GM19240 (cell line): Measurements from ENCODE around the gene DDHD1.
"Not testable (repeated sequence)": the region's sequence is repeated elsewhere in the genome, so short reads cannot be mapped to it uniquely, and the experiment has no call there.

ENCODE experiments used
- DNase-seq: peaks from one replicate; pipeline ENCODE4 v3.0.0; 2011; ENCODE audit warnings: low spot score; ENCODE audit not compliant: insufficient read length

The DDHD1 gene

DNA sequence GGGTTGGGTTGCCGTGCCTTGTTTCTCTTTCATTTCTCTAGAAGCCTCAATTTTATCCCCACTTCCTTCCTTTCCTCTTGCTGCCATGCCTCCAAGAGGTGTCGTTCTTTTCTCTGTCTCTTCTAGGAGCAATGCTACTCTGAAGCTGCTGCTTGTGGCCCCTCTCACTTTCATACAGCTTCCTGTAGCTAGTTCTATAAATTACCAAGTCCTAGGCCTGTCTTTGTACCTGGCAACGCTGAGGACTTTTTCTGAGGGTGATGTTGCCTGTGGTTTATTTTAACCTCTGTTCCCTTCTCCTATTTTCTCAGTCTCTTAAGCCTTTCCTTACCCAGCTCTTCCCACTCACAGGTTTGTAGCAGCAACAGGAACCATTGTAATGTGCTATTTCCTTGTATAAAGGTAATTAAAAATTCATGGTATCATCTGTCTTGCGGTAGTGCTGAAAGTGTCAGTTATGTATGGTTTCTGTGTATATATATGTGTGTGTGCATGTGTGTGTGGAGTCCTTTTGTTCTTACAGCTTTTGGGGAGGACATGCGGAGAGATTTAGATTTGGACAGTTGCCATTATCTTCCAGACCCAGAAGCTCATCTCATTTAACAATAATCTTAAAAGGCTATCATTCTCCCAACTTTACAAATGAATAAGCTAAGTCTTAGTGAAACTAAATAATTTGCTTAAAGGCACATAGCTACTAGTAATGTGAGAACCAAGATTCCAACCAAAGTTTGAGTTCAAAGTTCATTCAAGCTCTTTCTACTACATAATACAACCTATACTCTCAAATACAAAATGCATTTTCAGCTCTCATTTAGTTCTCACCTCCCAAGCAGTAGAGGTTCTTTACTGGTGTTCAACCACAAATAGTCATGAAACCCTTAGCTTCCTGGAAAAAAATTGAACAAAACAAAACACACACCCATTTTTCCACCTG lies 43.8 kb downstream of the DDHD1 start:
- DNase-seq: peak; percentile 19

DNA sequence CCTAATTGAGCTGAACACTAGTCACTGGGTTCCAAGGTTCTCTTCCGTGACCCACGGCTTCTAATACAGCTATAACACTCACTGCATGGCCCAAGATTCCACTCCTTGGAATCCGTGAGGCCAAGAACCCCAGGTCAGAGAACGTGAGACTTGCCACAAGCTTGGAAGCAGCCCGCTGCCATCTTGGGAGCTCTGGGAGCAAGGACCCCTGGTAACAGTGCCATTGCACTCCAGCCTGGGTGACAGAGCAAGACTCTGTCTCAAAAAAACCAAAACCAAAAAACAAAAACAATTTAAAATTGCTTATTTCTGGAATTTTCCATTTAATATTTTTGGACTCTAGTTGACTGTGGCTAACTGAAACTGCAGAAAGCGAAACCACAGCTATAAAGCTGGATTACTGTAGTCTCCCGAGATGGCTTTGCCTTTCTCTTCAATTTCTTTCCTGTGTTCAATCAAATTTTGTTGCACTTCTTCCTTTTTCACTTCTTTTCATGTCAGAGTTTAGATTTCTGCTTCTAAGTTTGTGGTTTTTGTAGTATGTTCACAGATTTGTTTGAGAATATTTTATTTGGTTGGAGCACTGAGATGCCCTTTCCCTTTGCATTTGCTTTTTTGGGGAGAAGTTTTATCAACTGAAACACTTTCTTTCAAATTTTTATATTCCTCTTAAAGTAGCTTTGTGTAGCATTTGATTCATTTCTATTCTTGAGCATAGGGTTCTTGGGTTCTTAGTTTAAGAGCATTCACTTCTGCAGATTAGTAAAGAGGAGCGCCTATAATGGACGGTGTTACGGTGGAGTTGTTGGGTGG lies 44.6 kb downstream of the DDHD1 start:
- no peak for DNase-seq

DNA sequence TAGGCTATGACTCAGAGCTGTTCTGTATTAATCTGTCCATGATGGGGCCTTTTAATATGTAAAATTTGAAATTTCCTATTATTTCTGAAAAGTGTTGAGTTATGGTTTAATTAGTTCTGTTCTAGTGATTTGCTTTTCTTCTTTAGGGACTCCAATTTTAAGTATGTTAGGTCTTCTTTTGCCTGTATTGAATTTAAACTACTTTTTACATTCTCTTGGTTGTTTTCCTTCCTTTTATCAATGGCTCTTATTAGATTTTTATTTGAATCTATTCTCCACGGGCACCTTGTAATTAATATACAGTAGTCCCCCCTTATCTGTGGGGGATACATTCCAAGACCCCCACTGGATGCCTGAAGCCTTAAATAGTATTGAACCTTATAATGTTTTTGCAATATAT lies 46.4 kb downstream of the DDHD1 start:
- no peak for DNase-seq

DNA sequence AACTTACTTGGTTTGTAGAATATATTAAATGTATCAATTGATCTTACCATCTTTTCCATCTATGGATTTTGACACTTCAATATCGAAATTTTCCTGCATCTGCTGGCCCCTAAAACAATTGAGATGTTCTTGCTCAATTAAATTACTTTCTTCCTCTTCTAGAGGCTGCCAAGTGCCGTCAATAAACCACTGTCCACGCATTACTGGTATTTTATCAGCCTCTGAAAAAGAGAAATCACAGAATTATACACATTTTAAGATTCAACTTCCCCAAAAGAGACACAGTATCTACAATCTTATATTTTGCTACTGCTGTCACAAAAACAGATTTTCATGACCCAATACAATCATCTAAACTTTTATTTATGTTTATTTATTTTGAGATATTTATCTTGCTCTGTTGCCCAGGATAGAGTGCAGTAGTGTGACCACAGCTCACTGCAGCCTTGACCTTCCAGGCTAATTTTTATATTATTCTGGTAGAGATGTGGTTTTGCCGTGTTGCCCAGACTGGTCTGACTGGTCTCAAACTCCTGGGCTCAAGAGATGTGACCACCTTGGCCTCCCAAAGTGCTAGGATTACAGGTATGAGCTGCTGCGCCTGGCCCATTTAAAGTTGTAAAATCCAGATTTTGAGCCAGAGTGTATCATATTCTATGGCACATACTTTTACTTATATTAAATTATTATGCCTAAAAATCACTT lies 49.3 kb downstream of the DDHD1 start:
- no peak for DNase-seq

DNA sequence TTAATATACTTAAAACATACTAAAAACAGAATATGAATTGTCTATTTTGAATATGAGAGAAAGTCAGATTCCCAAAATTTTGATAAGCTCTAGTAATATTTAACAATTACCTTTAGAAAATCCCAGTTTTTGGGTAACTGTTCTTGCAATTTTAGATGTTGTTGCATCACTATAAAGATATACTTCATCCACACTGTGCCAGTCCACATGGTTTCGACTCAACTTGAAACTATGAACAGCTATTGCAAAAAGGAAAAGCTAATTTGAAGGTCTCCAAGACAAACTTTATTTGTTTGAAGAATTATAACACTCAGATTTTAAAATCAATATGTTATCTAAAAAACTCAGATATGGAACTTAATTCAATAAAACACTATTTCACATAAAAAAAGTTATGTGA lies 59.9 kb downstream of the DDHD1 start:
- DNase-seq: no peak

DNA sequence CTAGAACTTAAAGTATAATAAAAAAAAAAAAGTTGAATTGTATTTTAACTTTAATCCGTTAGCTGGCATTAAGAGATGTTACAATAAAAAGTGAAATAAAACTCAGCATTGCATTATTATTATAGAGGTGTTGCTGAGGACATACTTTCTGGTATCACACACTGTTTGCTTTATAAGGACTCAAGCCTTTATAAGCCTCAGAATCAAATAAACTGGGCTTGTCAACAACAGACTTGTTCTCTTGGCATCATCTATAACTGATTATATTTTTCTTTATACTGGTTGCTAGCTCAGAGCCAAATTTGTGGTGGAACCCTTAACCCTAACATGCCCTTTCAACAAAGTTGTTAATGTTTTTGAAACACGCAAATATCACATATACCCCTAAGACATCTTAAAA lies 62.3 kb downstream of the DDHD1 start:
- no peak for DNase-seq

DNA sequence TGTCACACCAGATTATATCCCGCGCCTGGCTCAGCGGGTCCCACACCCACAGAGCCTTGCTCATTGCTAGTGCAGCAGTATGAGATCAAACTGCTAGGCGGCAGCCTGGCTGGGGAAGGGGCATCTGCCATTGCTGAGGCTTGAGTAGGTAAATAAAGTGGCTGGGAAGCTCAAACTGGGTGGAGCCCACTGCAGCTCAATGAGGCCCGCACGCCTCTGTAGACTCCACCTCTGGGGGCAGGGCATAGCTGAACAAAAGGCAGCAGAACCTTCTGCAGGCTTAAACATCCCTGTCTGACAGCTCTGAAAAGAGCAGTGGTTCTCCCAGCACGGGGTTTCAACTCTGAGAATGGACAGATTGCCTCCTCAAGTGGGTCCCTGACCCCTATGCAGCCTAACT lies 68.2 kb downstream of the DDHD1 start:
- DNase-seq: not testable (repeated sequence)

DNA sequence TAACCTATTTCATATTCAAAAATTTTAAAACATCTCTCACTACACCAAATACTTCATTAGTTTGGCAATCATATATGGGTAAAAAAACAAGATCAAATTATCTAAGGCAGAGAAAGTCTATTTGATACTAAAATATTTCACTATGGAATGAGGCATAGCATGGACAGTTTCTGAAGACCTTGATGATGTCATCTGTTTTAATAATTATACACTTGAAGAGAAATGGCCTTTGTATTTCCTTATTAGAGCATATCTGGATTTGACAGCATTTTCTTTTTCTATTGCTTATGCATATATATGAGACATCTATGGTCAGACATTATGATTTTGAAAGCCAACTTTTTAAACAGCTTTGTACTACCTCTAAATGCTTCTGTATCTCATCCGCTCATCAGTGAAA lies 88.6 kb downstream of the DDHD1 start:
- no peak for DNase-seq

DNA sequence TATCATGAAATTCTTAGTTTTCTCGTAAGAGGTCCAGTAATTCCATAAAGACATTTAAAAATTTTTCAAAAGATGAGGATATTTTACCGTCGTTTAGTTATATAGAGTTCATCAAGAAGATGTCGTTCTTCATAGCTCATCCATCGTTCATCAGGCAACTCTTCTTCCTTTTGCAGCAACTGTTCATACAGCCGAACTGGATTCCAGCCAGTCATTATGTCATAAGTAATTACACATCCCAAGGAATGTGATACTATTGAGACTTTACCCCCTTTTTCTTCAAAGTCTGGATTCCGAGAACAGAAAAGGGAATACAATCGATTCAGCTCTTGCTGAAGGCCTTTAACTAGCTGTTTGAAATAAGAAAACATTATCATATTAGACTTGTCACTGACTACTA lies 90.3 kb downstream of the DDHD1 start:
- DNase-seq: no peak

DNA sequence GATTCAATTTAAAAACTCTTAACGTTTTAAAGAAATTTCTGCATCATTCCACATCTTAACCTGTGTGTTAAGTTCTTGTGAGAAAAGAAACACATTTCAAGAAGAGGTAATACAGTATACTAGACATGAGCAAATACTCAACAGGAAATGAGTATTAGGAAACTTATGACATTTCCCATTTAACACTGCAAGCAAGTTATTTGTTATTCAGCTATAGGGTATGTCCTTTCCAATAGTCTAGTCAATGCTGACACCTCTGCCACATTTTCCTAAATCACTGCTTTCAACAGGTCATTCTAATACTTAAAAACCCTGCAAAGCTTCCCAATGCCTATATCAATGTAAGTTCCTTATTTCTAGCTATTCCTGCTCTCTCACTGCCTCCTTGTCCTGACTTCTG lies 93.1 kb downstream of the DDHD1 start:
- DNase-seq: no peak

DNA sequence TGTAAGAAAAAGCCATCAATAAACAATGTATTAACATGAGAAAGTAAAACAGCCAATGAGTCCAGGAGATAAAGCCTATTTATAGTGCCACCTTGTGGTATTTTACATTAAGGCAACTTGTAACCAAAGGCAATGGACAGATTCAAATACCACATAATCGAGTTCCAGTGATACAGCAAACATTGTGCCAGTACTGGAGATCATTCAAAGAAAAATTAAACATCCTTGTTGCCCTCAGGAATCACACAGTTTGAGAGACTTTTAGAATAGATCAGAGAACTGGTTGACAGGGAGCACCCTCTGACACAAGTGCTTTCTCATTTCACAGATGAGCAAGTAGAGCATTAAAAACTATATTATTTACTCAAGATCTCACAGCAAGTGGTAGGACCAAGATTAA lies 98.1 kb downstream of the DDHD1 start:
- DNase-seq: no peak

DNA sequence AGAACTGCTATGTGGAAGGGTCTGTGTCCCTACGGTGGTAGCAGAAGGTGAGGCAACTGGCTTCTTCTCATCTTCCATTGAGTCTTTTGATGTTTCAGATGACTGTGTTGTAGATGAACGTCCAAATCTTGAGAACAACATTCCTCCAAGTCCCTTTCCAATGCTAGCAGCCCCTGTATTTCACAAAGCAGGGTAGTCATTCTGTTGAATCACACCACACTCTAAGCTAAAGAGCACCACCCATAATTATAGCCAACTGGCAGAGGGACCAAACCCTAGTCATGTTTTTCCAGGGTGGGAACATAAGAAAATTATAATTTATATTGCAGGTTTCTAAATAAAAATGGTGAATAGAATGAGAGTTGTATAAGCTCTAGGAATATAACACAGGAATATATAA lies 98.7 kb downstream of the DDHD1 start:
- no peak for DNase-seq

DNA sequence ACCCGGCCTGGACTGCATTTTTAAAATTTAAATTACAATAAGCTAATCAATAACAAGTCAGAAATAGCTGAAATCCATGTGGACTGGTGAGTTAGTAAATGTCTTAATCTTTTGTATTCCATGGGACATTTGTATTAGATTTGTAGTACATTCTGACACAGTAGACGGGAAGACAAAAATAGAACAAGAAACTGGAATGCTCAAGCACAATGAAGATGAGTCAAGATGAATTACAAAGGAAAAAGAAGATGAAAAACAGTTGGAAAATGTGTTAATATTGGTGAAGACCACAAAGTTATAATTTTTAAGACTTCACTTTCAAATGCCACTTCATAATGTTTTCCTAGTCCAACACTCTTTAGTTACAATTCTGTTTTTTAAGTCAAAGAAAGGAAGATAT lies 104.5 kb downstream of the DDHD1 start:
- DNase-seq: no peak

DNA sequence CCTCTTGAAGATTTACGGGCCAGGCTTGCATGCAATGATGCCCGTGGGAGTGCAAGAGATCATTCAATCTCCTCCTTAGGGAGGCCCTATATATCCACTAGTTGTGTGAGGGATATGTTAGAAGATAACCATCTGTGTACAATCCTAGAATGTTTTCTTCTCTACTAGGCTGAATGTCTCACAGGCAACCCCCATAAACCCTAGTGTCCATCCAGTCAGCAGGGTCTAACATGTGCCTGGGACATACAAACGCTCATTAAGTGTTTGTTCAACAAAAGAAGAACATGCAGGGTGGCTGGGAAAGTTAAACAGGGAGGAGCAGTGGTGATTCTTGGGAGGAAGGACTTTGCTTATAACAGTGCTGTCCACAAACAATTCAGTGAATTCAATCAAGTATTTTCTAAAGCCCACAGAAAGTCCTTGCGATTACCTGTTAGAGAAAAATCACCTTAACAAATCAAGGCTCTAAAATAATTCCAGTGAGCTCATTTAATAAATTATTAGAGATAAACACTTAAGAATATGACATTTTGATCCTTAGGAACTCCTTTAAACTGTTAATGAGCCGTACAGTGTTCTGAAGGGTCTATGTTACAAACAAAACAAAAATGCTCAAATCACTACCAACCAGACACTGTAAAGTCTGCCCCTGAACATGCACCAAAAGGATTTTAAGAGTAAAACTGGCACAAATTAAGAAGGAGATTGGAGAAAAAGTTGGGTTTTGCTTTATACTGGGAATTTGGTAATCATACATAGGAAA lies 105.6 kb downstream of the DDHD1 start:
- no peak for DNase-seq

DNA sequence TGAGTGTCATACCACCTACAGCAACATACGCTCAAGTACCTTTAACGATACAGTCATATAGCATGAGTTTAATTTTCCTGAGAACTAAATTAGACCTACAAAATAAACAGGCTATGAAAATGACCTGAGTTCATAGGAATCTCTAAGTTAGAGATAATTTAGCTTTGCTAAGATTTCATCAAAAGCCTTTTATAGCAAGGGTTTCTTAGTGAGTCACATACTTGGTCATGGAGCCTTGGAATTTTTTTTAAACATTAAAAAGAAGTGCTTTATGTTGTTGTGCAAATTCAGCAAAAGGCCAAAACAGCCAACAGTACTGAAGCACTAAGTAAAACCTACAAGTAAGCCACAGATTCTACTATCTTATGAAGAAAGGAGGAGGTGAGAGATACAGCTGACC lies 108.6 kb downstream of the DDHD1 start:
- DNase-seq: no peak

DNA sequence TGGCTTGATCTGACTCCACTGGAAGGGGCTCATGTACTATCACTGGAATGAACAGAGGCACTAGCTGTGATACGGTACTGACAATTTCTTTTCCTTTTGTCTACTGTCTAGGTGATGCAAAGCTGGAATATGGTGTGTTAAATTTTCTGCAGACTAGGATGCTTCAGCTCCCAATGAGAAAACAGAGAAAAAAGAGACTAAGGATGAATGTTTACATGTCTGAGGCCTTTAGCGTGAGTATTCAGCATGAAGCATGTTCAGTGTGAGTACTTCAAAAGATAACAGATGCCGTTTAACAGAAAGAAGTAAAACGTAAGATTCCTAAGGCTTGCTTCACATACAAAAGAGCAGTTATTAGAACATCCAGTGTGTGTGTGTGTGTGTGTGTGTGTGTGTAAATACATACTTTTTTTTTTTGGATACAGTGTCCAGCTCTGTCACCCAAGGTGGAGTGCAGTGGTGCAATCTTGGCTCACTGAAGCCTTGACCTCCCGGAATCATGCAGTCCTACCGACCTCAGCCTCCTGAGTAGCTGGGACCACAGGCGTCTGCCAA lies 110.0 kb downstream of the DDHD1 start:
- no peak for DNase-seq

DNA sequence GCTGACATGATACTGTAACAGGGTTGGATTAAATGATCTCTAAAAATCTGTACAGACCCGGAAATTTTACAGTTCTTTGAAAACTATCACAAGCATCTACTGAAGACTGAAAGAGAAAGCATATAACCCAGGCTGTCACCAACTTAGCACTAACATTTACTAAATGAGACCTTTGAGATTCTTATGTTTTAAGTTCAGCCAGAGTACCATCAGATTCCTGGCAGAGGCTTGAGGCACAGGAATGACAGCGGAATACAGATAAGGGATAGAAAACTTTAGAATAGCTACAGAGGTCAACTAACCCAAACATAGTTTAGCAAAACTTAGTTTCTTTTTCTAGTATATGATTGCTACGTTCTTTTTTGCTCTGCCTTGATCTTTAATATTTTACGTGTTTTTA lies 110.6 kb downstream of the DDHD1 start:
- DNase-seq: no peak

DNA sequence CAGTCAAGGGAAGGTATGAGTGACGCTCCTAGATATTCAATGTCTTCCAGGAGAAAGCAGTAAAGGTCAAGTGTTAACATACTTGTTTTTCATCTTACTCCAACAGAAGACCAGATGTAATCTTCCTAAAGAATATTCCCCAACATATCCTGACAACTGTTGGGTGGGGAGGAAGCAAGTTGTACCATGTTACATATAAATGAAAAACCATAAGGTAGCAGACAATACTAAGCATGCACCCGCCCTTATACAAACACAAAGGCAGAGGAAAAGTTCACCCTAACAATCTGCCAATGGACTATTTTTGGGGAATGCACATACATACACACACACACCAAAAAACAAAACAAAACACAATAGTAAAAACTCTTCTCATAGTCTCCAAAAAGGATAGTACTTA lies 112.1 kb downstream of the DDHD1 start:
- no peak for DNase-seq

DNA sequence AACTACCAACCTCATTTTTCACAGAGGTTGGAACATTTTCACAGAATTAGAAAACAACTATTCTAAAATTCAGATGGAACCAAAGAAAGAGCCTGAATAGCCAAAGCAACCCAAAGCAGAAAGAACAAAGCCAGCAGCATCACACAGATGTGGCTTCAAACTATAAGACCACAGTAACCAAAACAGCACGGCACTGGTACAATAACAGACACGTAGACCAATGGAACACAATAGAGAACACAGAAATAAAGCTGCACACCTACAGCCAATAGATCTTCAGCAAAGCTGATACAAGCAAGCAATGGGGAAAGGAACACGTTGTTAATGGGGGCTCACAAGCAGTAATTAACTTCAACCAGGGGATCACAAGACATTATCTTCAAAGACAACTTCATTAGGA lies 114.5 kb downstream of the DDHD1 start:
- no peak for DNase-seq

DNA sequence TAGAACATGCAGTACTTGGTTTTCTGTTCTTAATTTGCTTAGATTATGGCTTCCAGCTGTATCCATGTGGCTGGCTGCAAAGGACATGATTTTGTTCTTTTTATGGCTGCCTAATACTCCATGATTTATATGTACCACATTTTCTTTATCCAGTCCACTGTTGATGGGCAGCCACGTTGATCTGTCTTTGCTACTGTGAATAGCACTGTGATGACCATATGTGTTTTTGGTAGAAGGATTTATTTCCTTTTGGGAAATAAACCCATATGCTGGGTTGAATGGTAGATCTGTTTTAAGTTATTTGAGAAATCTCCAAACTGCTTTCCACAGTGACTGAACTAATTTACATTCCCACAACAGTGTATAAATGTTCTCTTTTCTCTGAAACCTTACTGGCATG lies 116.1 kb downstream of the DDHD1 start:
- DNase-seq: no peak
